ENCODE data around the gene XCR1.

The XCR1 gene

DNA sequence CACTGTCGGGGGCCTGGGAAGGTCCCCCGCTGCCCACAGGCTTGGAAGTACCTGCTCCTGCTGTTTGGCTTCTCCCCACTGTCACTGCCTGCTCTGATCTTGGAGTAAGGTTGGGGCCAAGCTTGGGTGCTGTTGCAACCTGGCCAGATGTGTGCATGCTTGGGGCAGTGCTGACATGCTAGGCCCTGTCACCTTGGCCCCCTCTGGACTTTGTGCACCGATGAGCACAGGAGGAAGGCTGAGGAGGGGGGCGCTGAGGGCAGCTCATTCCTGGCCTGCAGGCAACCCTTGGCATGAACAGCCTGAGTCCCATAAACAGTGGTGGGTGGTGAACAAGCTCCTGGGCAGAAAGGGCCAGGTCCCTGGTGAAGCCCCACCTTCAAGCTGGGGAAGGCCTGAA is 4.0 kb upstream of the XCR1 start:
- DNase-seq (ENCODE audit: extremely low spot score), result no peak

GRCh38 chr3:46030626-46031025 is 3.3 kb upstream of the XCR1 start:
- CTCF ChIA-PET, result interaction anchor here (0.6 kb wide), 1 partner anchor 23 kb away, joined by 3 read pairs; no protein-coding TSS in a partner anchor
- POLR2A ChIA-PET, result no interaction called here
- TF ChIP-seq BHLHE40 (IDR thresholded peaks at IDR 0.05; ENCODE audit: borderline replicate concordance) (no peak), FOXA1 (IDR thresholded peaks at IDR 0.05) (no peak), CTBP1 (IDR thresholded peaks at IDR 0.05; ENCODE audit: borderline replicate concordance) (no peak), LEF1 (IDR thresholded peaks at IDR 0.05; ENCODE audit: borderline replicate concordance) (no peak), ARNT (IDR thresholded peaks at IDR 0.05) (no peak), ZNF384 (IDR thresholded peaks at IDR 0.05) (no peak), SP1 (IDR thresholded peaks at IDR 0.05) (no peak), HDGF (IDR thresholded peaks at IDR 0.05; ENCODE audit: borderline replicate concordance) (no peak), FOXK2 (IDR thresholded peaks at IDR 0.05) (no peak), NFRKB (IDR thresholded peaks at IDR 0.05) (no peak), SUZ12 (IDR thresholded peaks at IDR 0.05) (no peak), FOXM1 (IDR thresholded peaks at IDR 0.05; ENCODE audit: borderline replicate concordance) (no peak), ELF4 (IDR thresholded peaks at IDR 0.05) (no peak), TARDBP (IDR thresholded peaks at IDR 0.05) (no peak), L3MBTL2 (conservative IDR thresholded peaks at IDR 0.05) (no peak)
- TF ChIP-seq, protein P1, sequence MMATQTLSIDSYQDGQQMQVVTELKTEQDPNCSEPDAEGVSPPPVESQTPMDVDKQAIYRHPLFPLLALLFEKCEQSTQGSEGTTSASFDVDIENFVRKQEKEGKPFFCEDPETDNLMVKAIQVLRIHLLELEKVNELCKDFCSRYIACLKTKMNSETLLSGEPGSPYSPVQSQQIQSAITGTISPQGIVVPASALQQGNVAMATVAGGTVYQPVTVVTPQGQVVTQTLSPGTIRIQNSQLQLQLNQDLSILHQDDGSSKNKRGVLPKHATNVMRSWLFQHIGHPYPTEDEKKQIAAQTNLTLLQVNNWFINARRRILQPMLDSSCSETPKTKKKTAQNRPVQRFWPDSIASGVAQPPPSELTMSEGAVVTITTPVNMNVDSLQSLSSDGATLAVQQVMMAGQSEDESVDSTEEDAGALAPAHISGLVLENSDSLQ (IDR thresholded peaks at IDR 0.05), result no peak
- no peak for DNase-seq (ENCODE audit: extremely low spot score)

More for the DNA sequence above, 4.0 kb upstream of the XCR1 start:
- TF ChIP-seq LEF1 (IDR thresholded peaks at IDR 0.05; ENCODE audit: borderline replicate concordance), result no peak
- TF ChIP-seq SUZ12 (IDR thresholded peaks at IDR 0.05), result no peak
- TF ChIP-seq FOXM1 (IDR thresholded peaks at IDR 0.05; ENCODE audit: borderline replicate concordance), result no peak
- TF ChIP-seq ARNT (IDR thresholded peaks at IDR 0.05), result no peak
- POLR2A ChIA-PET, result no interaction called here
- CTCF ChIA-PET, result no interaction called here

DNA sequence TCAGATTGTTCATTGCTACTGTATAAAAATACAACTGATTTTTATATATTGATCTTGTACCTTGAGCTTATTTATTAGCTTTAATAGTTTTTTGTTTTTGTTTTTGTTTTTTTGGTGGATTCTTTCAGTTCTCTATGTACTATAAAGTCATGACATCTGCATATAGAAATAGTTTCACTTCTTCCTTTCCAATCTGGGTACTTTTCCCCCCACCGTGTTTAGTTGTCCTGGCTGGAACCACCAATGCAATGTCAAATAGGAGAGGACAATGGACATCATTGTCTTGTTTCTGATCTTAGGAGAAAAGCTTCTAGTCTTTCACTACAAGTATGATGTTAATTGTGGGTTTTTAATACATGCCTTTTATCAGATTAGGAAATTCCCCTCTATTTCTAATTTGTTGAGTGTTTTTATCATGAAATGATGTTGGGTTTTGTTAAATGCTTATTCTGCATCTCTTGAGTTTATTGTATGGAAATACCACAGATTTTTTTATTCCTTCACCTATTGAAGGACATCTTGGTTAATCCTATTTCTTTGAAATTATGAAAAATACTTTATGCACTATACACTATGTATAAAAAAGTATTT is 2.8 kb upstream of the XCR1 start:
- TF ChIP-seq ELF4 (IDR thresholded peaks at IDR 0.05) (no peak), ARNT (IDR thresholded peaks at IDR 0.05) (no peak), BHLHE40 (IDR thresholded peaks at IDR 0.05; ENCODE audit: borderline replicate concordance) (no peak), ZNF384 (IDR thresholded peaks at IDR 0.05) (no peak), SUZ12 (IDR thresholded peaks at IDR 0.05) (no peak)
- POLR2A ChIA-PET, result no interaction called here
- no peak for DNase-seq (ENCODE audit: extremely low spot score)
- CTCF ChIA-PET, result interaction anchor here (0.6 kb wide), 1 partner anchor 23 kb away, joined by 3 read pairs; no protein-coding TSS in a partner anchor

- CTCF ChIA-PET, result no interaction called here
- no peak for DNase-seq (ENCODE audit: extremely low spot score)
- POLR2A ChIA-PET, result no interaction called here
- TF ChIP-seq LEF1 (IDR thresholded peaks at IDR 0.05; ENCODE audit: borderline replicate concordance), result no peak
- TF ChIP-seq HDGF (IDR thresholded peaks at IDR 0.05; ENCODE audit: borderline replicate concordance), result no peak
- TF ChIP-seq, protein P1 (IDR thresholded peaks at IDR 0.05), result no peak
- no peak for TF ChIP-seq ZNF384 (IDR thresholded peaks at IDR 0.05)
- no peak for TF ChIP-seq FOXA1 (IDR thresholded peaks at IDR 0.05)
- no peak for TF ChIP-seq TARDBP (IDR thresholded peaks at IDR 0.05)
- no peak for TF ChIP-seq SUZ12 (IDR thresholded peaks at IDR 0.05)
- TF ChIP-seq L3MBTL2 (conservative IDR thresholded peaks at IDR 0.05), result no peak
- no peak for TF ChIP-seq ARNT (IDR thresholded peaks at IDR 0.05)
- TF ChIP-seq FOXK2 (IDR thresholded peaks at IDR 0.05), result no peak
- TF ChIP-seq ELF4 (IDR thresholded peaks at IDR 0.05), result no peak
- no peak for TF ChIP-seq FOXM1 (IDR thresholded peaks at IDR 0.05; ENCODE audit: borderline replicate concordance)
- TF ChIP-seq BHLHE40 (IDR thresholded peaks at IDR 0.05; ENCODE audit: borderline replicate concordance), result no peak
- no peak for TF ChIP-seq NFRKB (IDR thresholded peaks at IDR 0.05)
These were observed 584 bp upstream of the XCR1 start for GRCh38 chr3:46027736-46028397.

GRCh38 chr3:46025139-46025538 is 2.1 kb downstream of the XCR1 start:
- no peak for DNase-seq (ENCODE audit: extremely low spot score)
- ChIA-PET CTCF (no interaction called here), POLR2A (no interaction called here)
- no peak for TF ChIP-seq BHLHE40 (IDR thresholded peaks at IDR 0.05; ENCODE audit: borderline replicate concordance)
- TF ChIP-seq L3MBTL2 (conservative IDR thresholded peaks at IDR 0.05), result no peak
- no peak for TF ChIP-seq ELF4 (IDR thresholded peaks at IDR 0.05)
- TF ChIP-seq SUZ12 (IDR thresholded peaks at IDR 0.05), result no peak
- no peak for TF ChIP-seq CTBP1 (IDR thresholded peaks at IDR 0.05; ENCODE audit: borderline replicate concordance)
- no peak for TF ChIP-seq NFRKB (IDR thresholded peaks at IDR 0.05)
- no peak for TF ChIP-seq TARDBP (IDR thresholded peaks at IDR 0.05)
- TF ChIP-seq FOXA1 (IDR thresholded peaks at IDR 0.05), result no peak
- no peak for TF ChIP-seq LEF1 (IDR thresholded peaks at IDR 0.05; ENCODE audit: borderline replicate concordance)
- TF ChIP-seq ARNT (IDR thresholded peaks at IDR 0.05), result no peak

DNA sequence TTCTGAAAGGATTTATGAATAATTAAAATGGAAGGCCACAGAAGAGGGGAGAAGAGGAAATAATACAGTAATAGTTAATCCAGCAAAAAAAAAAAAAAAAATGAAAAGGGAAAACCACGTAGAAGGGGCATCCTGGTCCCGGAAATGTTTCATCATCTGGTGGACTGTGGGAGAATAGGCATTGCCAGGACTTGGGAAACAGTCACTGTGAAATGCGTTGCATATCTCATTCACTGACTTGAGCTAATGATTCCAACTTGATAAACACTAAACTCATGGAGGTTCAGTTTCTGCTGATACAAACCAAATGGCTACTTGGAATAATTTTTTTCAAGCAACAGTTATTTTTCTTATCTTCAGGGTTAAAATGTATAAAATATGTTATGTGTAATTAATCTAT is 3.2 kb downstream of the XCR1 start:
- CTCF ChIA-PET, result no interaction called here
- POLR2A ChIA-PET, result no interaction called here

More for the DNA sequence above, 3.2 kb downstream of the XCR1 start:
- no peak for DNase-seq (ENCODE audit: extremely low spot score)
- TF ChIP-seq CTBP1 (IDR thresholded peaks at IDR 0.05; ENCODE audit: borderline replicate concordance), result no peak
- TF ChIP-seq ARNT (IDR thresholded peaks at IDR 0.05), result no peak
- TF ChIP-seq L3MBTL2 (conservative IDR thresholded peaks at IDR 0.05), result no peak
- no peak for TF ChIP-seq ZNF384 (IDR thresholded peaks at IDR 0.05)
- TF ChIP-seq FOXK2 (IDR thresholded peaks at IDR 0.05), result no peak
- TF ChIP-seq, protein P1 (IDR thresholded peaks at IDR 0.05), result no peak
- no peak for TF ChIP-seq FOXM1 (IDR thresholded peaks at IDR 0.05; ENCODE audit: borderline replicate concordance)
- no peak for TF ChIP-seq SP1 (IDR thresholded peaks at IDR 0.05)
- no peak for TF ChIP-seq ELF4 (IDR thresholded peaks at IDR 0.05)
- no peak for TF ChIP-seq SUZ12 (IDR thresholded peaks at IDR 0.05)
- no peak for TF ChIP-seq HDGF (IDR thresholded peaks at IDR 0.05; ENCODE audit: borderline replicate concordance)
- no peak for TF ChIP-seq TARDBP (IDR thresholded peaks at IDR 0.05)
- no peak for TF ChIP-seq FOXA1 (IDR thresholded peaks at IDR 0.05)
- TF ChIP-seq LEF1 (IDR thresholded peaks at IDR 0.05; ENCODE audit: borderline replicate concordance), result no peak
- no peak for TF ChIP-seq NFRKB (IDR thresholded peaks at IDR 0.05)
- no peak for TF ChIP-seq BHLHE40 (IDR thresholded peaks at IDR 0.05; ENCODE audit: borderline replicate concordance)
